22Rv1 (cell line): ENCODE results near the gene ATP1B1.

Experiments used
- CTCF ChIP-seq: fragments of 450-650 bp; IDR thresholded peaks from 2 replicates; pipeline ENCODE4 v1.5.1; 2017; ENCODE audit warnings: mild to moderate bottlenecking
- ZFX ChIP-seq: fragments of 450-650 bp; IDR thresholded peaks from 2 replicates; pipeline ENCODE4 v1.6.1; 2017; ENCODE audit warnings: antibody characterized with exemption, borderline replicate concordance

- TF ChIP-seq CTCF: no peak
- TF ChIP-seq ZFX: no peak
These were observed 1.2 kb downstream of the ATP1B1 start for GRCh38 chr1:169107603-169108208.
